Stimulated activated CD4-positive, alpha-beta T cell treated with anti-CD3 and anti-CD28 coated beads, Interleukin-4, amount 100 ng/mL, for 4 hours (primary cell): Measurements from ENCODE around the gene CYB5R4.

Experiments used
- DNase-seq, 2 experiments: peaks; one replicate each; pipeline ENCODE4 v3.0.0-alpha.2; 2020

CYB5R4 gene

GRCh38 chr6:83998021-83998584, 138.6 kb downstream of the CYB5R4 start:
- no peak for DNase-seq

- DNase-seq = no peak
These were observed 141.6 kb downstream of the CYB5R4 start for GRCh38 chr6:84001119-84001518.

GRCh38 chr6:84002226-84002625, 142.7 kb downstream of the CYB5R4 start:
- no peak for DNase-seq

GRCh38 chr6:84003131-84003530, 143.6 kb downstream of the CYB5R4 start:
- DNase-seq = no peak

- DNase-seq = no peak
These were observed 144.2 kb downstream of the CYB5R4 start for GRCh38 chr6:84003654-84004053.

DNA sequence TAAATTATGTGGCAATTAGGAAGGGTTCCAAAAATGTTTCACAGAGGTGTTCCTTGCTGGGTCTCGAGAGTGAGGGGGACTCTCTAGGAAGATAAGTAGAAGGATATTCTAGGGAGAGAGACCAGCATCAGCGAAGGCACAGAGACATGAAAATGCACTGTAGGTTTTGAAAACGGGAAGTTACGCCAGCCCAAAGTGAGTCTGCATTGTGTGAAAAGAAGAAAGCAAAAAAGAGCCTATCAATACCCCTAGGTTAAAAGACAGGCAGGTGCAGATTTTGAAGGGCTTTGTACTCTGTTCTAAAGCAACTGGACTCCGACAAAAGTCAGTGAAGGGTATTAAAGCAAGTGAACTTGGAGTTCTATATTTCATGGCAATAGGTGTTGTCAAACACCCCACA, 148.4 kb downstream of the CYB5R4 start:
- no peak for DNase-seq

DNA sequence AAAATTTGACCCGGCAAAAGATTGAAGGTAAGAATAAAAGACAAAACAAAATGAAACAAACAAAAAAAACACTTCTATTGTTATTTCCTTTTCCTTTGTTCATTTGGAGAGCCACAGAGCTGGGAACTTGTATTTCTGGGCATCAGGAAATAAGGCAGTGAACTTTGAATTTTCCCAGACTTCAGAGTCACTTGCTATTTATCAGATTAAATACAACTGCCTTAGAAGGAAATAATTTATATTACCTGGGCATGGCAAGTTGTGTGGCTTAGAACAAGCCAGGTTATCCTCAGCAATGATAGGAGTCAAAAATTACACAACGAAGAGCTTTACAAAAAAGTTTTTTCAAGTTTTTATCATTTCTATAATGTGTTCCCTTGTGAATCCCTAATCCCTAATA, 153.9 kb downstream of the CYB5R4 start:
- no peak for DNase-seq

- no peak for DNase-seq
These were observed 154.4 kb downstream of the CYB5R4 start for GRCh38 chr6:84013931-84014330.

GRCh38 chr6:84016029-84016428, 156.5 kb downstream of the CYB5R4 start:
- no peak for DNase-seq
